Measurements from ENCODE around the gene BICC1.

- no peak for TF ChIP-seq CTCF (optimal IDR thresholded peaks at IDR 0.05 in 1 of 3, IDR thresholded peaks at IDR 0.05 in 1 of 3, conservative IDR thresholded peaks at IDR 0.05 in 1 of 3; ENCODE audit: extremely low read depth in 1 of 3, insufficient read depth in 2 of 3, low read length in 3 of 3)
- no peak for TF ChIP-seq EZH2 (IDR thresholded peaks at IDR 0.05; ENCODE audit: low read length)
These were observed 306.2 kb downstream of the BICC1 start for GRCh38 chr10:58818900-58819299.

Data from keratinocyte (primary cell).